Erythroblast (primary cell): Measurements from ENCODE around the gene BCL2.
"Not testable (repeated sequence)": the region's sequence is repeated elsewhere in the genome, so short reads cannot be mapped to it uniquely, and the experiment has no call there.

Experiments
- DNase-seq, 2 experiments: peaks; one replicate each; lab custom pipeline; 2025; lab: John Stamatoyannopoulos, UW
- GATA1 ChIP-seq: IDR thresholded peaks from 2 replicates; pipeline ENCODE4 v1.6.1; 2011; ENCODE audit warnings: low read depth, mild to moderate bottlenecking, control low read depth, low read length, moderate library complexity
- POLR2A ChIP-seq: IDR thresholded peaks from 2 replicates; pipeline ENCODE4 v1.6.1; 2011; ENCODE audit warnings: mild to moderate bottlenecking, low read length

The BCL2 gene

DNA sequence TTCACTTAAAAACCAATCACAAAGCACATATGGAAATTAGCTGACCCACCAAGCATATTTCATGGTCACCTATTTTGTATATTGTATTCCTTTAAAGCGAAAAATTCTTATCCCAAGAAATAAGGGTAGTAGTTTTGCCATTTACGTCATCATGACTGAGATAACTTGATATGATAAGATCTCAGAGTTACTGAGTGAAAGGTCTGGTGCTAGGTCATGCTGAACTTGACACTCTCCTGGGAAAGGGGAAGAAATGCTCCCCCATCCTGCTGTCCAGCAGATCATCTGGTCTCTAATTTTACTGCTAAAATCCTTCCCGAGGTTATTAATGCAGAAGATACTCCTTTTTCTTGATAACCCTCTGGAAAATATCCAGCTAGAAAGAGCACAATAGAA is 78.3 kb downstream of the BCL2 start:
- DNase-seq: no peak
- TF ChIP-seq GATA1 (no peak), POLR2A (no peak)

- DNase-seq: no peak
- TF ChIP-seq POLR2A (no peak), GATA1 (no peak)
These were observed 78.8 kb downstream of the BCL2 start for GRCh38 chr18:63240531-63241316.

GRCh38 chr18:63238693-63239075 is 80.9 kb downstream of the BCL2 start:
- no peak for TF ChIP-seq POLR2A
- no peak for TF ChIP-seq GATA1
- no peak for DNase-seq

DNA sequence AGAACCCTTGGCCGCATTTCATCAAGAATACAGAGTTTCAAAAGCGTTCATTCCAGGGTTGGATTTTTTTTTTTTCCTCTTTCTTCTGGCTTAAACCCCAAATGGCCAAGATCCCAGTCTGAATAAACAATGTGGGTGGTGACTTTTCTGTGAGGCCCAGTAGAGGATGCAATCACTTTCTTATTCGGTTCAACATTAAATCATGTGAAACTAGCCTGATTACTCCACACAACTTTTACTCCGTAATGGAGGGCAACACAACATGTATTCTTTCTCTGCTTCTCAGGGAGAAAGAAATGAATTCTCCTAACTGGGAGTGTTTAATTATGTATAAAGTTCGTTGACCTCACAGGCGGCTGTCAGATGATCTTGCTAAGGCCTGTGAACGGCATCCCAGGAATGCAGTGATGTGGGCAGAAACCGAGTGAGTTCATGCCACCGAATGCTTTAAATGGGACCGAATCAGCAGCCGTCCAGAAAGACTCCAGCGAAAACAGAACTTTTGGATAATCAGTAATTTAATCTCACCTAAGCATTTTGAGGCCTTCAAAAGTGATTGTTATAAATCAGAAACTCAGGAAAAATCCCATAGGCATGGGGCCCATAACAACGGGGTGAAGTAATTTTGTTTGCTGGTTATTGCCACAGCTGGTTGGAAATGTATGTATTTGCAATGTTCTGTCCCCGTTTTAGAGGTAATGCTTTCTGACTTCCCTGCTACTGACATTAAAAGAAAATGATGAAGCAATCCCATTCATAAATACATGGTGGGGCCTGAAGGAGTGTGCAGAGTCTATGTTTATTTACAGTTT is 81.5 kb downstream of the BCL2 start:
- TF ChIP-seq GATA1 (no peak), POLR2A (no peak)
- no peak for DNase-seq

GRCh38 chr18:63236921-63237846 is 82.4 kb downstream of the BCL2 start:
- no peak for TF ChIP-seq GATA1
- no peak for TF ChIP-seq POLR2A
- DNase-seq: no peak

DNA sequence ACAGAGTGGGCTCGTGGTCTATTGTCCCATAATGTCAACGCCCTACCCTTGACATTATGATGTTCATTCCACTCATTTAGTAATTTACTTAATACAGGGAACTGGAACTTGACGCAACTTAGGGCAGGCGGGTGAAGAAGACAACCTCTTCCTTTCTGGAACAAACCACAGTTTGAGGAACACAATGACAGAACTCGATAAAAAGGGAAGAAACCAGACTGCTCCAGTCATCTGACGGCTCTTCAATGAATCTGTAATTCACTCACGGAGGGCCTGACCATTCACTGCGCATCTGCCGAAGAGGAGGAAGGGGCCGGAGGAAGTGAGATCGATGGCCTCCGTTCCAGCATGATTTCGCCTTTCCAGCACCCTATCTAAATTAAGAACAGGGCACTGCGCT is 83.2 kb downstream of the BCL2 start:
- DNase-seq: no peak
- no peak for TF ChIP-seq GATA1
- no peak for TF ChIP-seq POLR2A

- not testable (repeated sequence) for DNase-seq
These were observed 83.6 kb downstream of the BCL2 start for GRCh38 chr18:63235920-63236319.

DNA sequence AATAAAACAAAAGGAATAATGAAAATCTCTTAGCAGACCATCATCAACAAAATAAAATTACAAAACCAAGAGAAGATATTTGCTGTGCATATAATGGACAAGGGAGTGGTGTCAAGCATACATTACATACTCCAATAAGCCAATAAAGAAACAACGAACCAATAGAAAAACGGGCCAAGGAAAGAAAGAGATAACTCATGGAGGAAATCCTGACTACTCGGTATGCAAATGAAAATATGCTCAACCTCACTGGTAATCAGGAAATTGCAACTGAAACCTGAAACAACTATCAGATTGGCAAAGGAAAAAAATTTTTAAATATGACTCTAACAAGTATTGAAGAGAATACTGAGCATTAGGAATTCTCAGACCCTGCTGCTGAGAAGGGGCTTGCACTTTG is 84.7 kb downstream of the BCL2 start:
- no peak for DNase-seq

DNA sequence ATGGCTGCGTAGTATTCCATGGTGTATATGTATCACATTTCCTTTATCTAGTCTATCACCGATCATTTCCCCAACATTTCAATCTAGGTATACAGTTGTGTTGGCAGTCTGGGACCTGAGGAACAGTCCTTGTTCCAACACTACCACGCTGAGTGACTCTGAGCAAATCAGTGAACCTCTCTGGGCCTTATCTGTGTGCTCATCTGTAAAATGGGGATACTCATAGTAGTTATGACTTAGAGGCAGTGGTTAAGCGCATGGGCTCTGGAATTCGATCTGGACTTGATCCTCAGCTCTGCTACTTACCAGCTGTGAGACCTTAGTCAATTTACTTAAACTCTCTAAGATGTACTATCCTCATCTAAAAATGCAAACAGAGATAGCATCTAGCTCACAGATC is 85.1 kb downstream of the BCL2 start:
- no peak for TF ChIP-seq POLR2A
- TF ChIP-seq GATA1: no peak
- DNase-seq: no peak

More for the DNA sequence above, 84.7 kb downstream of the BCL2 start:
- no peak for TF ChIP-seq POLR2A
- TF ChIP-seq GATA1: no peak

GRCh38 chr18:63233334-63233733 is 86.2 kb downstream of the BCL2 start:
- no peak for DNase-seq
- no peak for TF ChIP-seq POLR2A
- TF ChIP-seq GATA1: no peak

DNA sequence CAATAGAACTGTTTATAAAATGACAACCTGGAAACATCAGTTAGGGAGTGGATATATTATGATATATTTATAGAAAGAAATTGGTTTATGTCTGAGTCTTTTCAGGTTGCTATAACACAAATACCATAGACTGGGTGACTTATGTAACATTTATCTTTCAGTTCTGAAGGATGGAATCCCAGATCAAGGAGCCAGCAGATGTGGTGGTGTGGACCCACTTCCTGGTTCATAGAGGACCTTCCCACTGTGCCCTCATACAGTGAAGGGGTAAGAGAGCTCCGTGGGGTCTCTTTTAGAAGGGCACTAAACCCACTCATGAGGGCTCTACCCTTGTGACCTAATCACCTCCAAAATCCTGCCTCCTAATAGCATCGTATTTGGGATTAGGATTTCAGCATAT is 86.7 kb downstream of the BCL2 start:
- no peak for TF ChIP-seq POLR2A
- TF ChIP-seq GATA1: no peak
- DNase-seq: no peak

DNA sequence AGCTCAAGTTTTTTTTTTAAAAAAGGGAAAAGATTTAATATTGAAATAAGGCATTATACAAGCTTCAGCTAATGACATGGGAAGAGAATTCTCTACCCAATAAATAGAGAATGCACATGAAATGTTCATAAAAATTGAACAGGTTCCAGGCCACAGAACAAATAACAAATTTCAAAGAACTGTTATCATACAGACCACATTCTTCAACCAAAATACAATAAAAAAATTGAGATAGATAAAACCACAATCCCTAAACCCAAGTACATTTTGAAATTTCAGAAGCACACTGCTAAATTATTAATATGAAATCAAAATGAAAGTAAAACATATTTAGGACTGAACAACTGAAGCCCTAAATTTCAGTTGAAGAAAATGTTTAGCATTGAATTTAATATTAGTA is 89.6 kb downstream of the BCL2 start:
- DNase-seq: no peak
- TF ChIP-seq GATA1 (no peak), POLR2A (no peak)

DNA sequence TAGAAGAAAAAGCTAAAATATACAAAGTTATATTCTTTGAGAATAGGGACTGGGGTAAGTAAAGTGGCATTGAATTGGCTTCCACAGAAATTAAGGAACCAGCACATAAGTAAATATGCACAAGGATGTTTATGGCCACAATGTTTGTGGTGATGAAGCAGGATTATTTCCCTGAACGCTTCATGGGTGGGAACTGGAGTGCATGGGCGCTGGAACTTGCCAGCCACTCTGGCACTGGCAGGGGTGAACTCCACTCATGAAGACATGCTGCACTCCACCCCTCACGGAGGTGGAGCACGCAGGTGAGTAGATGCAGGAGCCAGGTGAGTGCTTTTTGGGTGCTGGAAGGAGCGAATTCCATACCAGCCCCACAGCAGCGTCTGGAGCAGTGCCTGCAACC is 94.1 kb downstream of the BCL2 start:
- TF ChIP-seq GATA1 (no peak), POLR2A (no peak)
- no peak for DNase-seq

DNA sequence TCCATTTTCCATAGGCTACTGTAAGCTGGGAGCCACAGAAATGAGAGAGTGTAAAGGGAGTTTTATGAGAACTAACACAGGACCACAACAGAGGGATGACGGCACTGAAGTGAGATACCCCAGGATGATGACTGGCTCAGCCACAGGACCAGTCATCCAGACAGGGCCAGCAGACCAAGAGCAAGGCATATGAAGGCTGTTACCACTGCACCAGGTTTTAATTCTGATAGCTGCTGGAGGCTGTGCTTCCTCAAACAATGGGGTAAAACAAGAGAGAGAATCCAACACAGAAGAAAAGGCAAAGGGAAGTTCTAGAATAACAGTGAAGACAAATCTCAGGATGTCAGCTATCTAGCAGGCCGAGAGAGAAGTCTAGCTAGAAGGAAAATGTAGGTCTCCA is 94.9 kb downstream of the BCL2 start:
- no peak for DNase-seq
- TF ChIP-seq POLR2A: no peak
- TF ChIP-seq GATA1: no peak
